ENCODE results near the gene KCNC1.

The KCNC1 gene

DNA sequence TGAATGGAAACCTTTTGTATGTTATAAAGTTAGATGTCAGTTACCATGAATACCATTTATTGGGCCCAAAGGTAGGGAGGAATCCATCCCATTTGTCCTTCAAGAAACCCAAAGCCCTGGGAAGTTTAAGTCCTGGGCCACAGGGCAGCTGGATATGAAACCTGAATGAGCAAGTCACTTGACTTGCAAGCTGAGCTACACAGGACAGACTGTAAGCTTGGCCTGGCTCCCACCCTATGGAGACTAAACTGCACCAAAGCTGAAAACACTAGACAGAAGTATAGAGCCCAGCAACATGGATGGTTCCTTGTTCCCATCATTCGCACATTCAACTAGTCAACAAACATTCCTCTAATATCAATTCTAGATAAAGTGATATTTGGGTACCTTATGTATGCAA lies 71.3 kb downstream of the KCNC1 start:
- no peak for TF ChIP-seq CTCF (IDR thresholded peaks at IDR 0.05; ENCODE audit: low read depth, low read length, missing control alignments)
- no peak for DNase-seq (ENCODE audit: low read depth)
- no peak overlapping the region for H3K4me3 ChIP-seq (ENCODE audit: low read depth, low read length)

GRCh38 chr11:17807034-17807433 lies 72.5 kb downstream of the KCNC1 start:
- TF ChIP-seq CTCF (IDR thresholded peaks at IDR 0.05; ENCODE audit: low read depth, low read length, missing control alignments), result no peak
- no peak for DNase-seq (ENCODE audit: low read depth)
- no peak overlapping the region for H3K4me3 ChIP-seq (ENCODE audit: low read depth, low read length)

GRCh38 chr11:17810041-17810440 lies 75.5 kb downstream of the KCNC1 start:
- TF ChIP-seq CTCF (IDR thresholded peaks at IDR 0.05; ENCODE audit: low read depth, low read length, missing control alignments), result no peak
- no peak overlapping the region for H3K4me3 ChIP-seq (ENCODE audit: low read depth, low read length)
- DNase-seq (ENCODE audit: low read depth), result no peak

DNA sequence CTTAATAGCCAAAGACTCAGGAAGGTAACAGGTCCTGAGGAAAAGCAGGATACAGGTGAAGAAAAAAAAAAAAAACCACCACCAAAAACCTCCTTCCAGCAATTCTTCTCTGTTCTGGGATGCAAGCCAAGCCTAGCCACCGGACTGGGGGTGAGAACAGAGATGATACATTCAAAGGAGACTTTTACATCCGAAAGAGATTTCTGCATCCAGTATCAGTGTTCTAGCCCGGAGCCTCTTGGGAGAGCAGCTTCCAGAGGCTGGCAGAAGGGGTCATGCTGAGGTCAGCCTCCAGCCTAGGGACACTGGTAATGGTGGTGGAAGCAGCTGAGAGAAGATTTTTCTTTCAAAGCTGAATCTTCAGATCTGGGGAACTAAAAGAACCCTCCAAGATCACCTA lies 76.2 kb downstream of the KCNC1 start:
- H3K4me3 ChIP-seq (ENCODE audit: low read depth, low read length), result no peak overlapping the region
- no peak for DNase-seq (ENCODE audit: low read depth)
- no peak for TF ChIP-seq CTCF (IDR thresholded peaks at IDR 0.05; ENCODE audit: low read depth, low read length, missing control alignments)

DNA sequence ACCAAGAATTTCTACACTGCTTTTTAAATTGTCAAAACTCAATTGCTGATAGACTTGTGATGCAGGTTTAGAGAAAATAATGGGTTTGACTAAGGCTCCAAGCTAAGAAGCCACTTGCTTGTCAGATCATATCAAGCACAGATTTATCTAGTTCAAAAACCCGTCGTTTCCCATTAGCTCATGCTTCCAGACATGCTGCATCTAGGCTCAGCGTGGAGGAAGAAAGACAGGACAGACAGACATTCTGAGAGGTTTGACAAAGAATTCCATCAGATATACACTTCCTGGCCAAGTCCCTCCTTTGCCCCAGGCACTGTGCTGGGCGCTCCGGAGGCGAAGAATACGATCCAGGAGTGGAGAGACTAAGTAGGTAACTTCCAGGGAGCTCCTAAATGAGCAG lies 76.8 kb downstream of the KCNC1 start:
- no peak for TF ChIP-seq CTCF (IDR thresholded peaks at IDR 0.05; ENCODE audit: low read depth, low read length, missing control alignments)
- no peak overlapping the region for H3K4me3 ChIP-seq (ENCODE audit: low read depth, low read length)
- no peak for DNase-seq (ENCODE audit: low read depth)

- no peak for TF ChIP-seq CTCF (IDR thresholded peaks at IDR 0.05; ENCODE audit: low read depth, low read length, missing control alignments)
- no peak overlapping the region for H3K4me3 ChIP-seq (ENCODE audit: low read depth, low read length)
- no peak for DNase-seq (ENCODE audit: low read depth)
Measured at GRCh38 chr11:17812091-17812864, 77.7 kb downstream of the KCNC1 start.

- no peak for DNase-seq (ENCODE audit: low read depth)
- no peak overlapping the region for H3K4me3 ChIP-seq (ENCODE audit: low read depth, low read length)
- no peak for TF ChIP-seq CTCF (IDR thresholded peaks at IDR 0.05; ENCODE audit: low read depth, low read length, missing control alignments)
Measured at GRCh38 chr11:17812865-17813187, 78.2 kb downstream of the KCNC1 start.
